ENCODE data around the gene CHRM1. TPM values are rescaled to one million over a fixed set of nuclear protein-coding genes. Genes with fewer than 3 reads are reported as not detected.
A peak's percentile ranks its signal among the peaks of the same experiment; 100 is the strongest.

CHRM1 gene
- total RNA-seq, 2 donors from 2014 or later: 1.2 to 1.8 TPM

GRCh38 chr11:62934496-62934785 lies 13.3 kb upstream of the CHRM1 start:
- intact Hi-C loops (cut with DNase I): no loop called here
- H3K4me1 ChIP-seq: no peaks in the 10 kb centered on the region

GRCh38 chr11:62933750-62934495 lies 12.8 kb upstream of the CHRM1 start:
- H3K27ac ChIP-seq: no peak overlapping the region
- TF ChIP-seq, protein P1, sequence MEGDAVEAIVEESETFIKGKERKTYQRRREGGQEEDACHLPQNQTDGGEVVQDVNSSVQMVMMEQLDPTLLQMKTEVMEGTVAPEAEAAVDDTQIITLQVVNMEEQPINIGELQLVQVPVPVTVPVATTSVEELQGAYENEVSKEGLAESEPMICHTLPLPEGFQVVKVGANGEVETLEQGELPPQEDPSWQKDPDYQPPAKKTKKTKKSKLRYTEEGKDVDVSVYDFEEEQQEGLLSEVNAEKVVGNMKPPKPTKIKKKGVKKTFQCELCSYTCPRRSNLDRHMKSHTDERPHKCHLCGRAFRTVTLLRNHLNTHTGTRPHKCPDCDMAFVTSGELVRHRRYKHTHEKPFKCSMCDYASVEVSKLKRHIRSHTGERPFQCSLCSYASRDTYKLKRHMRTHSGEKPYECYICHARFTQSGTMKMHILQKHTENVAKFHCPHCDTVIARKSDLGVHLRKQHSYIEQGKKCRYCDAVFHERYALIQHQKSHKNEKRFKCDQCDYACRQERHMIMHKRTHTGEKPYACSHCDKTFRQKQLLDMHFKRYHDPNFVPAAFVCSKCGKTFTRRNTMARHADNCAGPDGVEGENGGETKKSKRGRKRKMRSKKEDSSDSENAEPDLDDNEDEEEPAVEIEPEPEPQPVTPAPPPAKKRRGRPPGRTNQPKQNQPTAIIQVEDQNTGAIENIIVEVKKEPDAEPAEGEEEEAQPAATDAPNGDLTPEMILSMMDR (IDR thresholded peaks at IDR 0.05): no peak
- H3K27me3 ChIP-seq: no peaks in the 10 kb centered on the region
- intact Hi-C loops (cut with DNase I): no loop called here
- H3K4me1 ChIP-seq: no peaks in the 10 kb centered on the region
- no peaks in the 10 kb centered on the region for H3K9me3 ChIP-seq
- H3K9ac ChIP-seq (ENCODE audit: low read depth in 2 of 2, low read length in 2 of 2): no peak overlapping the region
- H3K36me3 ChIP-seq: no peaks in the 10 kb centered on the region
- no peak for DNase-seq
- no peak overlapping the region for H3K4me3 ChIP-seq

More at GRCh38 chr11:62934496-62934785, 13.3 kb upstream of the CHRM1 start:
- H3K9ac ChIP-seq (ENCODE audit: low read depth in 2 of 2, low read length in 2 of 2): no peak overlapping the region
- DNase-seq: no peak
- H3K36me3 ChIP-seq: no peaks in the 10 kb centered on the region
- H3K9me3 ChIP-seq: no peaks in the 10 kb centered on the region
- TF ChIP-seq, protein P1 (IDR thresholded peaks at IDR 0.05): no peak
- H3K27me3 ChIP-seq: no peaks in the 10 kb centered on the region
- H3K4me3 ChIP-seq: no peak overlapping the region
- no peak overlapping the region for H3K27ac ChIP-seq

- Histone ChIP-seq H3K9me3 (no peaks in the 10 kb centered on the region), H3K9ac (ENCODE audit: low read depth in 2 of 2, low read length in 2 of 2) (no peak overlapping the region), H3K4me1 (no peaks in the 10 kb centered on the region), H3K27me3 (no peaks in the 10 kb centered on the region), H3K4me3 (no peak overlapping the region), H3K36me3 (no peaks in the 10 kb centered on the region), H3K27ac (no peak overlapping the region)
- intact Hi-C loops (cut with DNase I): no loop called here
- TF ChIP-seq, protein P1 (IDR thresholded peaks at IDR 0.05): no peak
- DNase-seq: peak; percentile 46
These were observed 12.1 kb upstream of the CHRM1 start for GRCh38 chr11:62933285-62933684.

DNA sequence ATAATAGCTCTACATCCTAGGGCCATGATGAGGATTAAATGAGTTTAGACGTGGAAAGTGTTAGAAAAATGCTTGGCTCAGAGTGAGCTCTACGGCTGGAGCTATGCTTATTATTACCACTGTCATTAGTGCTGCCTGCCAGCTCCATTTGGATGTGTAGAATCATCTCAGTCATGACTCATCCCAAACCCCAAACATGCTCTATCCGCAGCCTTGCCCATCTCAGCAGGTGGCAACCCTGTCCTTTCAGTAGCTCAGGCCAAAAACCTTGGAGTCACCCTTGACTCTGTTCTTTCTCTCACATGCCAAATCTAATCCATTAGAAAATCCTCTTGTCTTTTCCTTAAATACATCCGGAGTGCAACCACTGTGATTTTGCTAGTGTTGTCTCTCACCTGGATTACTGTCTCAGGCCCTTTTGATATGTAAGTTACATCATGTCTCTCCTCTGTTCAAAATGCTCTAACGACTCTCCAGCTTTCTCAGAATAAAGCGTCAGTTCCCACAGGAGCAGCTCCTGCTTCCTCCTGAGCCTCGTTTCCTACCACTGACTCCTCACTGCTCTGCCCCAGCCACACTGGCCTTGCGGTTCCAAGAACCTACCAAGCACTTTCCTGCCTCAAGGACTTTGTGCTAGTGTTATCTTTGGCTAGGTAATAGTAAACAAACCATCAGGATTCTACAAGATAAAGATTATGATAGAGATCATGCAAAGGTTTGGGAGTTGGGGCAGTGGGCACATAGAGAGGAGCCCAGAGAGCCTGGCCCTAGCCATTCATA lies 10.5 kb upstream of the CHRM1 start:
- Histone ChIP-seq H3K4me3 (no peak overlapping the region), H3K36me3 (no peaks in the 10 kb centered on the region), H3K9me3 (no peaks in the 10 kb centered on the region), H3K27ac (no peak overlapping the region), H3K9ac (ENCODE audit: low read depth in 2 of 2, low read length in 2 of 2) (no peak overlapping the region), H3K4me1 (no peaks in the 10 kb centered on the region), H3K27me3 (peaks cover 13% of the 10 kb centered on the region)
- no peak for DNase-seq
- TF ChIP-seq, protein P1 (IDR thresholded peaks at IDR 0.05): no peak
- intact Hi-C loops (cut with DNase I): no loop called here

DNA sequence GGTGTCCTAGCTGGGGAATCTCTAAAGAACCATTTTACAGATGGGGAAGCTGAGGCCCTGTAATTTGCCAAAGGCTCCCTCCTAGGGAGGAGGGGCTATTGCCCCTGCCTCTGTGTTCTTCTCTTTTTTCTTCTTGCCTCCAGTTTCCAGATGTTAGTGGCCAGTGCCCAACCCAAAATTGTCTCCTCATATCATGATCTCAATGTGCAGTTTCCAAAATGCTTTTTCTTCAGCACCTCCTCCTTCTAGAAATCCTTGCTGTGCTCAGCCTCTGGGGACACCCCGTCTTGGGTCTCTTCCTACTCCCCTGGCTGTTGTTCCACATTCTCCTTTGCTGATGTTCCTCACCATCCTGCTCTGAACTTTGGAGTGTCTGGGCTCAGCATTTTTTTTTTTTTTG lies 9.5 kb upstream of the CHRM1 start:
- Histone ChIP-seq H3K4me3 (no peak overlapping the region), H3K27me3 (peaks cover 23% of the 10 kb centered on the region), H3K4me1 (no peaks in the 10 kb centered on the region), H3K9ac (ENCODE audit: low read depth in 2 of 2, low read length in 2 of 2) (no peak overlapping the region), H3K9me3 (no peaks in the 10 kb centered on the region), H3K36me3 (no peaks in the 10 kb centered on the region), H3K27ac (no peak overlapping the region)
- DNase-seq: no peak
- TF ChIP-seq, protein P1 (IDR thresholded peaks at IDR 0.05): no peak
- intact Hi-C loops (cut with DNase I): no loop called here

Measured in colonic mucosa (tissue), 4 donors.